Lung (tissue), 12 donors: ENCODE results near the gene R3HCC1L. TPM values are rescaled to one million over a fixed set of nuclear protein-coding genes. Genes with fewer than 3 reads are reported as not detected.
"Not testable (repeated sequence)": the region's sequence is repeated elsewhere in the genome, so short reads cannot be mapped to it uniquely, and the experiment has no call there.

Experiments used
- ATAC-seq: fragments of 200-7000 bp; cut with Tn5 transposase; one replicate; pipeline ENCODE4 v1.9.1; 2020; ENCODE audit warnings: moderate number of reproducible peaks; ENCODE audit not compliant: insufficient read depth, low FRiP score
- DNase-seq, 3 donors: peaks; one replicate each; pipeline ENCODE4 v3.0.0-alpha.2; 2013 to 2017
- H3K27ac ChIP-seq, 2 donors: one replicate each; pipeline ENCODE4 v1.5.1; 2013; ENCODE audit warnings: mild to moderate bottlenecking in 2 of 2, moderate library complexity in 2 of 2, control low read depth in 1 of 2, inconsistent platforms in 1 of 2, low read depth in 1 of 2, low read length in 1 of 2
- H3K27me3 ChIP-seq, 3 donors: one replicate each; pipeline ENCODE4 v1.5.1; 2013; ENCODE audit warnings: low read length in 2 of 3; ENCODE audit not compliant: control insufficient read depth in 3 of 3, insufficient read depth in 3 of 3
- H3K36me3 ChIP-seq, 4 donors: one replicate each; pipeline ENCODE4 v1.5.1; 2013; ENCODE audit warnings: low read length in 4 of 4, mild to moderate bottlenecking in 1 of 4, moderate library complexity in 1 of 4; ENCODE audit not compliant: control insufficient read depth in 4 of 4, insufficient read depth in 4 of 4
- H3K4me1 ChIP-seq, 5 donors: one replicate each; pipeline ENCODE4 v1.5.1; 2013; ENCODE audit warnings: low read length in 5 of 5, mild to moderate bottlenecking in 2 of 5, moderate library complexity in 1 of 5; ENCODE audit not compliant: control insufficient read depth in 5 of 5, insufficient read depth in 5 of 5
- H3K4me3 ChIP-seq: one replicate; pipeline ENCODE4 v1.5.1; 2013; ENCODE audit warnings: mild to moderate bottlenecking, control low read depth, moderate library complexity
- H3K9ac ChIP-seq, 2 donors: one replicate each; pipeline ENCODE4 v1.5.1; 2013; ENCODE audit warnings: low read length in 2 of 2, control low read depth in 1 of 2; ENCODE audit not compliant: insufficient read depth in 1 of 2
- H3K9me3 ChIP-seq, 4 donors: one replicate each; pipeline ENCODE4 v1.5.1; 2013; ENCODE audit warnings: low read length in 3 of 4, mild to moderate bottlenecking in 1 of 4, moderate library complexity in 1 of 4; ENCODE audit not compliant: control insufficient read depth in 4 of 4, insufficient read depth in 3 of 4
- WGBS, 2 donors: extraction: QIAGEN DNeasy Blood & Tissue Kit; methylation state at CpG; one replicate each; pipeline ENCODE4 v1.1.7; 2013; 5-methylcytosine and 5-hydroxymethylcytosine counted together
- polyA plus RNA-seq, 2 donors: library from polyadenylated mRNA; stranded (reverse); fragments of 200-250 nt; gene quantifications; one replicate each; pipeline ENCODE4 v1.2.1, GENCODE V29; 2013
- total RNA-seq, 2 donors: library from RNA; depleted of rRNA in 1 of 2; stranded (reverse); fragments of >200 nt in 1 of 2; gene quantifications; one replicate each; pipeline ENCODE4 v1.2.1, GENCODE V29; 2014 to 2021
- TF ChIP-seq, protein P1 (sequence below): IDR thresholded peaks from 2 replicates; pipeline ENCODE4 v1.5.1; 2012; ENCODE audit warnings: mild to moderate bottlenecking; ENCODE audit errors: control extremely low read depth, extremely low read depth
- donor health status: control.
- donor health status: control.
- donor health status: Bipolar disorder and iron deficiency.
- donor health status: healthy.
- donor health status: DM: yes; HTN: yes; CAD: no.

Gene R3HCC1L
- total and polyA plus RNA-seq, 4 donors: 5.0 to 39.4 (median 11.3) TPM

- H3K4me1 ChIP-seq: peaks cover 0 to 11% (median 6%) of the 10 kb centered on the region in 5 donors
- H3K36me3 ChIP-seq: peaks cover 0 to 4% (median 0%) of the 10 kb centered on the region in 4 donors
- 85% methylated on average over 3 of the region's 3 CpGs for WGBS, 2 donors
- no peak overlapping the region for H3K9ac ChIP-seq
- no peak overlapping the region for H3K4me3 ChIP-seq
- H3K9me3 ChIP-seq: no peaks in the 10 kb centered on the region
- no peak for DNase-seq
- H3K27ac ChIP-seq: no peak overlapping the region
- TF ChIP-seq, protein P1, sequence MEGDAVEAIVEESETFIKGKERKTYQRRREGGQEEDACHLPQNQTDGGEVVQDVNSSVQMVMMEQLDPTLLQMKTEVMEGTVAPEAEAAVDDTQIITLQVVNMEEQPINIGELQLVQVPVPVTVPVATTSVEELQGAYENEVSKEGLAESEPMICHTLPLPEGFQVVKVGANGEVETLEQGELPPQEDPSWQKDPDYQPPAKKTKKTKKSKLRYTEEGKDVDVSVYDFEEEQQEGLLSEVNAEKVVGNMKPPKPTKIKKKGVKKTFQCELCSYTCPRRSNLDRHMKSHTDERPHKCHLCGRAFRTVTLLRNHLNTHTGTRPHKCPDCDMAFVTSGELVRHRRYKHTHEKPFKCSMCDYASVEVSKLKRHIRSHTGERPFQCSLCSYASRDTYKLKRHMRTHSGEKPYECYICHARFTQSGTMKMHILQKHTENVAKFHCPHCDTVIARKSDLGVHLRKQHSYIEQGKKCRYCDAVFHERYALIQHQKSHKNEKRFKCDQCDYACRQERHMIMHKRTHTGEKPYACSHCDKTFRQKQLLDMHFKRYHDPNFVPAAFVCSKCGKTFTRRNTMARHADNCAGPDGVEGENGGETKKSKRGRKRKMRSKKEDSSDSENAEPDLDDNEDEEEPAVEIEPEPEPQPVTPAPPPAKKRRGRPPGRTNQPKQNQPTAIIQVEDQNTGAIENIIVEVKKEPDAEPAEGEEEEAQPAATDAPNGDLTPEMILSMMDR: no peak
- no peak for ATAC-seq
- no peaks in the 10 kb centered on the region for H3K27me3 ChIP-seq
Observed at GRCh38 chr10:98131619-98132018, 2.8 kb upstream of the R3HCC1L start.

DNA sequence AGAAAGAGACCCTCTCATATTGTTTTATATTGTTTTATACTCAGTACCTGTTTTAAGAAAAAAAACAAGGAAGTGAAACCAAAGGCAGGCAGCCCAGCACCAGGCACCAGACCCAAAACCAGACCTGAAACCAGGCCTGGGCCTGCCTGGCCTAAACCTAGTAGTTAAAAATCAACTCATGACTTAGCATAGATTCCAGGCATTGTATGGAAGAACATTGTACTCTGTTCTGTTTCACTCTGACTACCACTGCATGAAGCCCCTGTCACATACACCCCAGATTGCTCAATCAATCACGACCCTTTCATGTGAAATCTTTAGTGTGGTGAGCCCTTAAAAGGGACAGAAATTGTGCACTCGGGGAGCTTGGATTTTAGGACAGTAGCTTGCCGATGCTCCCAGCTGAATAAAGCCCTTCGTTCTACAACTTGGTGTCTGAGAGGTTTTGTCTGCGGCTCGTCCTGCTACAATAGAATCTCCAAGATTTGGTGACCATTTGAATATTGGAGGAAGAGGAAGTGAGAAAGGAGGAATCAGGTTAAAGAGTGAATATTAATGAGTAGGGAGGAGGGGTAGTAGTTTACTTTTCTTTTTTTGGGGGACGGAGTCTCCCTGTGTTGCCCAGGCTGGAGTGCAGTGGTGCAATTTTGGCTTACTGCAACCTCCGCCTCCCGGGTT, 1.2 kb upstream of the R3HCC1L start:
- H3K4me1 ChIP-seq: peaks cover 0 to 11% (median 7%) of the 10 kb centered on the region in 5 donors
- H3K27ac ChIP-seq, H3K9me3 ChIP-seq, ATAC-seq, H3K36me3 ChIP-seq, H3K27me3 ChIP-seq, DNase-seq, H3K4me3 ChIP-seq, H3K9ac ChIP-seq: not testable (repeated sequence)
- WGBS, 2 donors: 92% methylated on average over 9 of the region's 9 CpGs

DNA sequence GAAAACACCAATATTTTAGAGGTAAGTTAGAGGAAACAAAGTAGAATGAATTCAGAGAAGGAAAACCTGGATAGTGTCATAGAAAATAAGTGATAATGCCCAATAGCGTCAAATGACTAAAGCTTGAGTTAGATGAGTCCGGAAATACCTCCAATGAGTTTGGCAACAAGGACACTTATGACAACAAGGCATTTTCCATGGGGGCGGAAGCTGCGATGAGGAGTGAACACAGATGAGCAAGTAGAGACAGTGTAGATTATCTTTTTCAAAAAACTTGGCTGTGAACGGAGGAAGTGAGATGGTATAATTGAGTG, 383 bp upstream of the R3HCC1L start:
- Histone ChIP-seq H3K9ac (no peak overlapping the region), H3K4me1 (peaks cover 0 to 11% (median 7%) of the 10 kb centered on the region in 5 donors), H3K27me3 (no peaks in the 10 kb centered on the region), H3K27ac (peak overlapping the region; percentile 83 to 95), H3K9me3 (no peaks in the 10 kb centered on the region), H3K4me3 (peak overlapping the region; percentile 69), H3K36me3 (peaks cover 0 to 4% (median 0%) of the 10 kb centered on the region in 4 donors)
- TF ChIP-seq, protein P1: no peak
- DNase-seq (no peak), ATAC-seq (no peak)
- WGBS, 2 donors: 70 to 84% methylated on average over 5 of the region's 5 CpGs

GRCh38 chr10:98135222-98135899, 904 bp downstream of the R3HCC1L start:
- TF ChIP-seq, protein P1: no peak
- Histone ChIP-seq H3K9ac (peak overlapping the region; percentile 77 to 97), H3K4me3 (peak overlapping the region; percentile 69), H3K36me3 (peaks cover 0 to 4% (median 0%) of the 10 kb centered on the region in 4 donors), H3K9me3 (no peaks in the 10 kb centered on the region), H3K27me3 (no peaks in the 10 kb centered on the region), H3K27ac (peak overlapping the region; percentile 83 to 95), H3K4me1 (peaks cover 0 to 24% (median 13%) of the 10 kb centered on the region in 5 donors)
- DNase-seq (no peak), ATAC-seq (no peak)
- WGBS, 2 donors: 18 to 25% methylated on average over 13 of the region's 13 CpGs

- not testable (repeated sequence) for H3K36me3 ChIP-seq, DNase-seq, H3K9ac ChIP-seq, H3K9me3 ChIP-seq, H3K27ac ChIP-seq, H3K4me3 ChIP-seq, H3K27me3 ChIP-seq, ATAC-seq
- WGBS, 2 donors: 97 to 98% methylated on average over 16 of the region's 16 CpGs
- H3K4me1 ChIP-seq: peaks cover 0 to 27% (median 14%) of the 10 kb centered on the region in 5 donors
Observed at GRCh38 chr10:98136775-98137174, 2.3 kb downstream of the R3HCC1L start.
